ENCODE results near the gene CFAP251.

The CFAP251 gene

GRCh38 chr12:122048151-122048550 is 129.8 kb downstream of the CFAP251 start:
- DNase-seq: no peak
- H3K9me3 ChIP-seq: no peaks in the 10 kb centered on the region
- no peak for TF ChIP-seq CTCF (IDR thresholded peaks at IDR 0.05; ENCODE audit: low read depth, low read length)
- no peak overlapping the region for H3K4me3 ChIP-seq (ENCODE audit: low read depth, low read length)
- H3K36me3 ChIP-seq: peaks cover 39% of the 10 kb centered on the region
- H3K27me3 ChIP-seq: no peaks in the 10 kb centered on the region
- no peaks in the 10 kb centered on the region for H3K4me1 ChIP-seq

GRCh38 chr12:122049827-122050226 is 131.4 kb downstream of the CFAP251 start:
- TF ChIP-seq CTCF (IDR thresholded peaks at IDR 0.05; ENCODE audit: low read depth, low read length): no peak
- Histone ChIP-seq H3K36me3 (peaks cover 29% of the 10 kb centered on the region), H3K4me1 (0 out of 2 replicates have a peak, but pooled peaks cover 3% of the 10 kb centered on the region), H3K4me3 (ENCODE audit: low read depth, low read length) (no peak overlapping the region), H3K9me3 (no peaks in the 10 kb centered on the region), H3K27me3 (no peaks in the 10 kb centered on the region)
- DNase-seq: no peak

- Histone ChIP-seq H3K9me3 (no peaks in the 10 kb centered on the region), H3K27me3 (no peaks in the 10 kb centered on the region), H3K36me3 (peaks cover 29% of the 10 kb centered on the region), H3K4me1 (0 out of 2 replicates have a peak, but pooled peaks cover 3% of the 10 kb centered on the region), H3K4me3 (ENCODE audit: low read depth, low read length) (no peak overlapping the region)
- TF ChIP-seq CTCF (IDR thresholded peaks at IDR 0.05; ENCODE audit: low read depth, low read length): no peak
- DNase-seq: no peak
Measured at GRCh38 chr12:122050706-122051105, 132.3 kb downstream of the CFAP251 start.

DNA sequence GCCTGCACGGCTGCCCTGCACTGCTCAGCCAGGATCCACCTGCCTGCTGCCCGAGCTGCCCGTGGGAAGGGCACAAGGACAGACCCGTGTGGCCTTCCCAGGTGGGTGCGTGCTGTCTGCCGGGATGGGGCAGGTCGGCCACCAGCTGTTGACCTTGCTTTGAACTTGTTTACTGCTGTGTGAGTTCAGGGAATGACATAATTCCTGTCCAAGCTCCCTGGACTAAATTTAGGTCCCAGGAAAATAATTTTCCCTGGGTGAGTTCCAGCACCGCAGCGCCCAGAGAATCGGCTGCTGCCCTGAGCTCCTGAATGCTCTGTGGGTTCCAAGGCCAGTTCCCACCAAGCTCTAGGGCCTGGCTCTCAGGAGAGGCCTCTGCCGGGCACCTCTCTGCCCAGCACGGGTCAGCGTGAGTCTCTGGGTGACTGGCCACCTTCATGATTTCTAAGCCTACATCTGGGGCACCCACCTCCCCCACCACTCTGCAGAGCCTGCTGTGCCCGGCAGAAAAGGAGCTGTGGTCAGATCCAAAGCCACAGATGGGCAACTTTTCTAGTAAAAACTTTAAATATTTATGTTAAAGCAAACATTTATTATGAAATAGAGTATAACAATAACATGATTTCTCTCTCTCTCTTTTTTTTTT is 133.0 kb downstream of the CFAP251 start:
- no peak for TF ChIP-seq CTCF (IDR thresholded peaks at IDR 0.05; ENCODE audit: low read depth, low read length)
- peaks cover 31% of the 10 kb centered on the region for H3K36me3 ChIP-seq
- DNase-seq: no peak
- H3K4me3 ChIP-seq (ENCODE audit: low read depth, low read length): no peak overlapping the region
- no peaks in the 10 kb centered on the region for H3K9me3 ChIP-seq
- H3K27me3 ChIP-seq: no peaks in the 10 kb centered on the region
- H3K4me1 ChIP-seq: 0 out of 2 replicates have a peak, but pooled peaks cover 3% of the 10 kb centered on the region

DNA sequence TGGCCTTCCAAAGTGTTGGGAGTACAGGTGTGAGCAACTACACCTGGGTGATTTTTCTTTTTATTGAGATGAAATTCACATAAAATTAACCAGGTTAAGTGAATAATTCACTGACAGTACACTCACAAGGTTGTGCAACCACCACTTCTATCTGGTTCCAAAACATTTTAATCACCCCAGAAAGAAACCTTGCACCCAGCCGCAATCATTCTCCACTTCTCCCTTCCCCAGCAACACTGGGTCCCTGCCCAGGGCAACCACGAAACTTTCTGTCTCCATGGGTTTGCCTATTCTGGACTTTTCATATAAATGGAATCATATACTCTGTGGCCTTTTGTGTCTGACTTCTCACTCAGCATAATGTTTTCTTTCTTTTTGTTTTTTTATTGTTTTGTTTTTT is 133.9 kb downstream of the CFAP251 start:
- TF ChIP-seq CTCF (IDR thresholded peaks at IDR 0.05; ENCODE audit: low read depth, low read length): no peak
- Histone ChIP-seq H3K9me3 (no peaks in the 10 kb centered on the region), H3K36me3 (peaks cover 37% of the 10 kb centered on the region), H3K4me1 (0 out of 2 replicates have a peak, but pooled peaks cover 3% of the 10 kb centered on the region), H3K27me3 (no peaks in the 10 kb centered on the region), H3K4me3 (ENCODE audit: low read depth, low read length) (no peak overlapping the region)
- no peak for DNase-seq
